HG02981 (cell line): ENCODE measurements around the gene NFATC1.

Source experiments
- ATAC-seq: cut with Tn5 transposase; IDR thresholded peaks from one replicate; pipeline ENCODE4 v1.9.1; 2021; ENCODE audit warnings: mild to moderate bottlenecking, moderate library complexity; ENCODE audit not compliant: unreplicated experiment

Gene NFATC1

DNA sequence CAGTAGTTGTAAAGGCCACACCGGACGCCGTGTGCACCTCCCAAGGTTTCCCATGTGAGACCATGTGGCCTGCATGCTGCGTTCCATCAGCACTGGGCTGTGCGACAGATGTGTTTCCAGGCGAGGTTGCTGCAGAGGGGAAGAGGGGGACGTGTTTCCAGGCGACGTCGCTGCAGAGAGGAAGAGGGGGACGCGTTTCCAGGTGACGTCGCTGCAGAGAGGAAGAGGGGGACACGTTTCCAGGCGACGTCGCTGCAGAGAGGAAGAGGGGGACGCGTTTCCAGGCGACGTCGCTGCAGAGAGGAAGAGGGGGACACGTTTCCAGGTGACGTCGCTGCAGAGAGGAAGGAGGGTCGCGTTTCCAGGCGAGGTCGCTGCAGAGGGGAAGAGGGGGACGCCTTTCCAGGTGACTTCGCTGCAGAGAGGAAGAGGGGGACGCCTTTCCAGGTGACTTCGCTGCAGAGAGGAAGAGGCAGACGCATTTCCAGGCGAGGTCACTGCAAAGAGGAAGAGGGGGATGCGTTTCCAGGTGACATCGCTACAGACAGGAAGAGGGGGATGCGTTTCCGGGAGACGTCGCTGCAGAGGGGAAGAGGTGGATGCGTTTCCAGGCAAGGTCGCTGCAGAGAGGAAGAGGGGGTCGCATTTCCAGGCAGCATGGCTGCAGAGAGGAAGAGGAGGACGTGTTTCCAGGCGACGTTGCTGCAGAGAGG, 24.5 kb downstream of the NFATC1 start:
- no peak for ATAC-seq

DNA sequence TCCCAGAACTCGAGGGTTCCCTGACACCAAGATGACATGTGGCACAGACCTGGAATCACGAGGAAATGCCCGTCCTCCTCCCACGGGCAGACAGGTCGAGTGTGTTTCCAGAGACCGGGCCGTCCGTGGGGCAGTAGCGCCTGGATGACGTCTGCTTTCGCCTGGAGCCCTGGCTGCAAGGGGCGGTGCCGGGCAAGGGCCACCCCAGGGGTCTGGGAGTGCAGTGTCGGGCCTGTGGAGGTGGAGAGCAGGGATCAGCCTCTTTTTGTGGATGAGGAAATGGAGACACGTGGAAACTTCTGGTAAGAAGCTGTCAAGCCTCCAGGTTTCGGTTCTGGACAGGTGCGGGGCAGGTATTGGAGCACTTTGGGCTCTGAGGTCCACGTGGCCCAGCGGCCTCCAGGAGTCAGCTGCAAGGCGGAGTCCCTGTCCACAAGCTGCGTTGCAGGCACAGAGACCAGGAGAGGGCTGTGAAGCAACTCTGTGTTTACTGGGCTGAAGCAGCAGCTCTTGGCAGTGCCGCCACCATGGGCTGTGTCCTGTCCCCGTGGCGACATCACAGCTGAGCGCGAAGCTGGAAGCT, 25.6 kb downstream of the NFATC1 start:
- ATAC-seq: no peak

DNA sequence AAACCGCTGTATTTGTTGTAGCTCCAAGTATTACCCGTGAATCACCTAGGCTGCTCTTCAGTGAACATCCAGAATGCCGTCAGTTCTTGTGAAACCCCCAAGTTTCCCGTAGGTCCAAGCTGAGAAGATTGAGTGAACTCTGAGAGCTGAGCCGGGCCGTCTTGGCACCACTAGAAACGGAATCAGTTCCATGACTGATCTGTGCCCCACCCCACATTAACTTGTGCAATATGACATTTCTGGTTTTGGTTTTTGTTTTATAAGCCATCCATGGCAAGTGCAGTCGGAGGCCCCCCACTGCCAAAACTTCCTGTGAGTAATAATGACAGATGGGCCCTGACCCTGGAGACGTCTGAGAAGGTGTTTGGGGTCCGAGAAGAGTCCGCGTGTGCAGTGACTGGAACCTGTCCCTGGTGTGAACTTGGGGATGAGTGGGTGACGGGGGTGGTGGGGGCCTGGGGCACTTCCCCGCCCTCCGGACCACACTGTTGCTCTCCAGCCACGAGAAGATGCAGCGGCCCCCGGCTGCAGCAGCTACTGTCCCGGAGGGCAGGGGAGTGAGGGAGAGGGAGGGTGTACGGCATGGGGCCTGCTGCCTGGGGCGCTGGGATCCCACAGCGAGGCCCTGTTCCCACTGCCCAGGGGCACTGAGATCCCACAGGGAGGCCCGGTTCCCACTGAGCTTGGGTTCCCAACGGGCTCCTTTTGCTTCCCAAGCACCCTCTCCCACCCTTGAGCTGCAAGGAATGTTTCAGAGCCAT, 26.5 kb downstream of the NFATC1 start:
- ATAC-seq: peak; percentile 77

GRCh38 chr18:79422783-79423165, 27.0 kb downstream of the NFATC1 start:
- no peak for ATAC-seq

DNA sequence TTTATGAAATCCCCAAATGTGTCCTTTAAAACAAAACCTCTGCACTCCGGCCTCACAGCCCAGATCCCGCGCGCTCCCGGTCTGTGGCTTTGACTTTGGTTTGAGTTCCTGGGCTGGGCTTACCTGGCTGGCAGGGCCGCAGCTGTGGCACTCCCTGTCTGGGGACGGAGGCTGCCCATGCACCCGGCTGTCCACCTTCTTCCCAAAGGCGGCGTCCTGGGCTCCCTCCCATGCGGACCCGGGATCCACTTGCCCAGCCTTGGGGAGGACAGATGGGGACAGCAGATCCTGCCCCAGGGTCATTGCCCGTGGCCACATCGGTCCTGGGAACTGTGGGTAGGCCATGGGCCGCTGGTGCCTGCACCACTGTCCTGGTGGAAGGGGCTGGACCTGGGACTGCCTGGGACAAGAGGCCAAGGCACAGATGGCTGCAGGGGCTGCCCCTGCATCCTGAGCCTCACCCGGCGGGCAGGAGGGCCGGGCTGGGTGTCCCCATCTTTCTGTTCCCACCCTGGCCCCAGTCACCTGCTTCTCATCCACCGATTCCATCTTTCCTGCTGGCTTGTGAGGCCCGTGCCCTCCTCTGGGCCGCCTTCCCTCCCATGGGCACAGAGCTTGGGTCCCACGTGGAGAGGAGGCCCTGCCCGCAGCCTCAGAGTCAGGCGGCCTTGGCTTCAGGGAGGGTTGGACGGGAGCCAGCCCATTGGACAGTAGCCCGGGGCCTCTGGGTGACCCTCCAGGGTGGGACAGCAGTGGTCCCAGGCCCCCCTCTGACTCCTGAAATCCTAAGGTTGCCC, 27.7 kb downstream of the NFATC1 start:
- ATAC-seq: no peak

DNA sequence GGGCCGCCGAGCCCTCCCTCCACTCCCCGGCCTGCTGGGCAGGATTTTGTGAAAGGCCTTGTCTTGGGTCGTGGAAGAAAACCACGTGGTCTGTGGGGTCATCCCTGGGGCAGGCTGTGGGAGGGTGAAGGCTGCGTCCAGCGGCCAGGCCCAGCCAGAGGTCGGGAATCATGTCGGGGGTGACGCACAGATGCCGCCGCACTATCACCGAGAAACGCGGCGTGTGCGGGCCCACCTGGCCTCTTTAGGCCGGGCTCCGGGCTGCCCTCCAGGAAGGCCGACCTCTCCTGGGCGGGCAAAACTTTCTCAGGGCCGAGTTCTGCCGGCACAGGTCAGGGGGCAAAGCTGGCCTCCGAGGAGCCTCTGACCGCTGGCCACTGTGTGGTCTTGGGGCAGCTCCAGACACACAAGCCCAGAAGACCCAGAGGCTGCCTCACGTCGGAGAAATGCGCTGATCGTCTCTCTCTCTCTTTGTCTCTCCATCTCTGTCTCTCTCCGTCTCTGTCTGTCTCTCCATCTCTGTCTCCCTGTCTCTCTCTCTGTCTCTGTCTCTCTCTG, 28.4 kb downstream of the NFATC1 start:
- ATAC-seq: no peak

- no peak for ATAC-seq
Observed at GRCh38 chr18:79424880-79425568, 29.3 kb downstream of the NFATC1 start.

- no peak for ATAC-seq
Observed at GRCh38 chr18:79425569-79425886, 29.8 kb downstream of the NFATC1 start.

DNA sequence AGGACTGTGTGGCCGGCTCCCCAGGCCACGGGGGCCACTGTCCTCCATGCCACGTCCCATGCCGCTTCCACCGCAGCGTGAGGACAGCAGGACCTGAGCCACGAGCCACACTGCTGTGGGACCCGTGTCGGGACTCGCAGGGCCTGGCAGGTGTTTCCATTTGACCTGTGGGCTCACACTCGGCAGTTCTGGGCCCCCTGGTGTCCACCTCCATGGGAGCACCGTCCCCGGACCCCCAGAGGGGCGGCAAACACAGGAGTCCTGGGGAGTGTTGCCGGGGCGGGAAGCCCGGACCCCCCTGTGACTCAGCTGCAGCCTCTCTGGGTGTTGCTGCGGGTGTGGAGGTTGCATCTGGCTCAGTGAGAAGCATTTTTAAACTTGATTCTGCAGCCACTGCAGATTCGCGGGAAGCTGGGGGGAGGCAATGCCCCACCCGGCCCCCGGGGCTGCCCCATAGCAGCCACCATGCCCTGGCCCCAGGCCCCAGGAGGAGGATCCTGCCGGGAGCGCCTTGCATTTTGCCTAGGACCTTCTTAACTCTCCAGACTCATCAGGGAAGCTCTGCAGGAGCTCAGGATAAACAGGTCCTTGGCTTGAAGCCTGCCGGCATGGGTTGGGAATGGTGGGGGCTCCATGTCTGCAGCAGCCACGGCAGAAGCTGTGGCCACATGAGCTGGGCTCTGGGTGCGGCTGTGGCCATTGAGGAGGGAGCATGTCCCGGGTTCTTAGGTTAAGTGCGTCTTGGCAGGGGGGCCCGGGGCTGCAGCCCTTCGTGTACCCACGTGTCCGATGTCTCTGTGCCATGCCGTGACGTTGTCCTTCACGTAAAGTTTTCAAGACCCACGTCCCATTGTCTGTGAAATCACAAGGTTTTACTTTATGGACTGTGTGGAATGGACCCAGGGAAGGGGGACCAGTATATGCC, 30.9 kb downstream of the NFATC1 start:
- no peak for ATAC-seq

DNA sequence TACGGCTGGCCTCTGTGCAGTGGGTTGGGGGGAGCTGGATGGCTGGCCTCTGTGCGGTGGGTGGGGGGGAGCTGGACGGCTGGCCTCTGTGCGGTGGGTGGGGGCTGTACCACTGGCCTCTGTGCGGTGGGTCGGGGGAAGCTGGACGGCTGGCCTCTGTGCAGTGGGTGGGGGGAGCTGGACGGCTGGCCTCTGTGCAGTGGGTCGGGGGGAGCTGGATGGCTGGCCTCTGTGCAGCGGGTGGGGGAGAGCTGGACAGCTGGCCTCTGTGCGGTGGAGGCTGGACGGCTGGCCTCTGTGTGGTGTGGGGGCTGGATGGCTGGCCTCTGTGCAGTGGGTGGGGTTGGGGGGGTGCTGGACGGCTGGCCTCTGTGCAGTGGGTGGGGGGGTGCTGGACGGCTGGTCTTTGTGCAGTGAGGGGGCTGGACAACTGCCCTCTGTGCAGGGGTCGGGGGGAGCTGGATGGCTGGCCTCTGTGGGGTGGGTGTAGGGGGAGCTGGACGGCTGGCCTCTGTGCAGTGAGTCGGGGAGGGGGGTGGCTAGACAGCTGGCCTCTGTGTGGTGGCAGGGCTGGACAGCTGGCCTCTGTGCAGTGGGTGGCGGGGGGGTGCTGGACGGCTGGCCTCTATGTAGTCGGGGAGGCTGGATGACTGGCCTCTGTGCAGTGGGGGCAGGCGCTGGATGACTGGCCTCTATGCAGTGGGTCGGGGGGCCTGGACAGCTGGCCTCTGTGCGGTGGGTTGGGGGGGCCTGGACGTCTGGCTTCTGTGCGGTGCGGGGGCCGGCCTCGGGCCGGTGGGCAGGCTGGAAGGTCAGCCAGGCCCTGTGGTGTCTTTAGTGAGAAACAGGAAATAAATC, 31.9 kb downstream of the NFATC1 start:
- no peak for ATAC-seq

DNA sequence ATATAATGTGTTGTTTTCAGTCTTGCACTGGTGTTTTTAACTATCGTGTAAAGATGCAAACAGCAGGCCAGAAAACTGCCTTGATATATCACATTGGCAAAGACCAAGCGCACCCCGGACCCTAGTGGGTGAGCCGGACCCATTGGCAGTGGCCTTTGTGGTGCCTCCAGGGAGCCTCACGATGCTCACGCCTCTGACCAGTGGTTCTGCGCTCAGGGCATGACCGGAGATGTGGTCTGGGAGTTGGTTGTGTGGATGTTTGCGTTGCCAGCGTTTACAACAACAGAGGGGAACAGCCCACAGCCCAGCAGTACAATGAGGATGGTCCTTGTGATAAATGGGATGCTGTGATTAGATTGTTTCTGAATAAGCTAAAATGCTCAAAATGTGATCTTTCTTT, 32.6 kb downstream of the NFATC1 start:
- no peak for ATAC-seq

GRCh38 chr18:79429381-79429780, 33.7 kb downstream of the NFATC1 start:
- no peak for ATAC-seq

DNA sequence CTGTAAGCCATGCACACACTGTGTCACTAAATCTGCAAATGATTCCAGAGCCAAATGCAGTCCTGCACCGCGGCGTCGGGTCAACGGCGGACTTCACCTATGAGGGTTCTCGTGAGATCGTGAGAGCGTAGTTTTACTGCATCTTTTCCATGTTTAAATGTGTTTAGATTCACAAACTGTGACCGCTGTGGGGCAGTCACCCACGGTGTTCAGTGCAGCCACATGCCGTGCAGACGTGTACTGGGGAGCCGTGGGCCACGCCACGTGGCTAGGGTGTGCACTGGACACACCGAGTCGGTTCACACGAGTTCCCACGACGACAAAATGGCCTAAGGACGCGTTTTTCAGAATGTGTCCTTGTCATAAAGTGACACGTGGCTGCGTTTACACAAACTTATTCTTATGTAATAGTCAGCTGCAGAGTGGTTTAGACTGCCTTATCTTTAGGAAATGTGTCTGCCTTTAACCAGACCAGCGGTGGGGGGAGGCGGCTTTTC, 34.1 kb downstream of the NFATC1 start:
- ATAC-seq: no peak

GRCh38 chr18:79432376-79433120, 36.8 kb downstream of the NFATC1 start:
- no peak for ATAC-seq

GRCh38 chr18:79433431-79433830, 37.7 kb downstream of the NFATC1 start:
- no peak for ATAC-seq

- no peak for ATAC-seq
Observed at GRCh38 chr18:79434607-79435401, 39.1 kb downstream of the NFATC1 start.
